OCI-M1 (cell line): Measurements from ENCODE around the gene OR1D5.
"Not testable (repeated sequence)": the region's sequence is repeated elsewhere in the genome, so short reads cannot be mapped to it uniquely, and the experiment has no call there.

Experiments
- DNase-seq: peaks from one replicate; lab custom pipeline; 2025; lab: John Stamatoyannopoulos, UW

The OR1D5 gene

DNA sequence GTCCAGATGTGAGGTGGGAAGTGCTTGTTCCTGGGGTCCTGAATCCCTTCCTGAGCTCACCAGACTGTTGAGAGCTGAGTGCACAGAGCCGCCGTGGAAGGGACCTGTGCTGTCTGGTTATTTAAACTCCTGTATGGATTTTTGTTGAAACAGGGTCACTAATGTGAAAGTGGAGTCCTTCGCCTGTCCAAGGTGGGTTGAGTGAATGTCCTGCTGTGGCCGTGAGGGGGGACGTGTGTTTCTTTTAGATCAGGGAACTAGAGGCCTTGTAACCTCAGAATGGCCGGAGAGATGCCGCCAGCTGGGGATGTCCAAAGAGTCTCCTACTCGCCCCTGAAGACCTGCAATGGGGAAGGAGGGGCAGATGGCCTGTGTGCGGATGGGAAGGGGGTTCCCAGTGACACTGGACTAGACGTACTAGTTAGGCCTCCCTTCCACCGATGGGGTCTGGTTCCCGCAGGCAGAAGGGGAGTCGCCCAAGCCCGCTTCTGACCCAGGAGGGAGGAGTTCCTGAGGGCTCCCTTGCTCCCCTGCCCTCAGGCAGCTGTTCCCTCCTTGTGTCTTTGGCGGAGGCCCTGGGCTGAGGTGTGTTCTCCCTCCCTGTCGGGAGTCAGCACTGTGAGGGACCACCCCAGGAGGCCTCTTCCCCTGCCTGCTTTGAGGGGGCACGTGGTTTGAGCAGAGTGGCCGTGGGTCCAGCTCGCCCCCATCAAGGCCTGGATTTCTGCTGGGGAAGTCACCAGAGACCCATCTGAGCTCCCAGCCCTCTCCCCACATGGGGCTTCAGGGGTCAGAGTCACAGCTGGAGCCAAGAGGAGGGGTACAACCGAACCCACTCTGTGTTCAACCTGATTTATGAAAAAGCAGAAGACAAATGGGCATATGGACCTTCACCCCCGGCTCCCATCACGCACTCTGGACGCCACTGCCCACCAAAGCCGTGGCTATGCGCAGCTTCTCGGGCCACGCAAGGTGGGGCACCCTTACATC is 30.9 kb downstream of the OR1D5 start:
- no peak for DNase-seq

DNA sequence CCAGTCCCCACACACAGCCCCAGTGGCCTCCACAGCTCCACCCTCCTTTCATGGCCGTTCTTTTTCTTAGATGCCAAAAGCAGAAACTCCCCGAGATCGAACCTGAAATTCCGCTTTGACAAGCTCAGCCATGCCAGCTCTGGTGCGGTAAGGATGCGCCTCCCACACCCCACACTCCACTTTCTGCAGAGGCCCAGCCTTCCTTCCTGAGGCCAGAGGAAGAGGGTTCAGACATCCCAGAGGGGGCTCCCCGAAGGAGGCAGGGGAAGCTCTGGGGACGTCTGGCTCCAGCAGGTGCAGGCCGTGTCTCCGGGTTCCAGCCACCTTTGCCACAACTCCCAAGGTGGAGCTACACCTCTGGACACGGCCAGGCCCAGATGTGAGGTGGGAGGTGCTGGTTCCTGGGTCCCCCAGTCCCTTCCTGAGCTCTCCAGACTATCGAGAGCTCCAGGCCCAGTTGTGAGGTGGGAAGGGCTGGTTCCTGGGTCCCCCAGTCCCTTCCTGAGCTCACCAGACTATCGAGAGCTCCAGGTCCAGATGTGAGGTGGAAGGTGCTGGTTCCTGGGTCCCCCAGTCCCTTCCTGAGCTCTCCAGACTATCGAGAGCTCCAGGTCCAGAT is 32.4 kb downstream of the OR1D5 start:
- not testable (repeated sequence) for DNase-seq

GRCh38 chr17:3030096-3030495 is 33.3 kb downstream of the OR1D5 start:
- DNase-seq = no peak

- DNase-seq = no peak
Measured at GRCh38 chr17:3029213-3029913, 34.0 kb downstream of the OR1D5 start.

DNA sequence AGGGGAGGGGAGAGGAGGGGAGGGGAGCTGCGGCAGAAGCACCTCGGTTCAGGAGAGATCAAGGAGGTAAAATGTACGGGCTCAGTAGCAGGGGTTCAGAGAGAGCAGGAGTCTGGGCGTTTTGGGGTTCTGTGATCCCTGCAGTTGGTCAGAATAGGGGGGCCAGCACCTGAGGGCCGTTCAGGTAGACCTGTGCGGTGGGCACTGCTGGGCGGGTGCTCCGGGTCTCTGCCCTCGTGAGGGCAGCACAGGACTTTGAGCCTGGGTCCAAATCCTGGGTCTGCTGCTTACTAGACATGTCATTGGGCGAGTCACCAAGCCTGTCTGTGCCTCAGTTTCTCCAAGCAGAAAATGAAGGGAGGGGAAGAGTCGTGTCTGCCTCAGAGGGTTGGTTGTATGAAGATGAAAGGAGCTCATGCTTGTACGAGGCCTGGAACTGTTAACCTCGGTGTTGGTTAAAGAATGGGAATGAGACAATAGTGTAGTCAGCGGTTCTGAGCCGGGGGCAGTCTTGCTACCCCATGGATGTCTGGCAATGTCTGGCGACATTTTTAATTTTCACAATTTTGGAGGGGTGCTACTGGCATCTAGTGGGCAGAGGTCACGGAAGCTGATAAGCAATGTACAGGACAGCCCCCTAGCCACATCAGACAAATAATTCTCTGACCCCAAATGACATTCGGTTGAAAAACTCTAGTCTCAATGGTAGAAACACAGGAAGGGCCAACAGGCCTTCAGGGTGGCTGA is 35.4 kb downstream of the OR1D5 start:
- DNase-seq = no peak

- DNase-seq = no peak
Measured at GRCh38 chr17:3026856-3027751, 36.3 kb downstream of the OR1D5 start.

DNA sequence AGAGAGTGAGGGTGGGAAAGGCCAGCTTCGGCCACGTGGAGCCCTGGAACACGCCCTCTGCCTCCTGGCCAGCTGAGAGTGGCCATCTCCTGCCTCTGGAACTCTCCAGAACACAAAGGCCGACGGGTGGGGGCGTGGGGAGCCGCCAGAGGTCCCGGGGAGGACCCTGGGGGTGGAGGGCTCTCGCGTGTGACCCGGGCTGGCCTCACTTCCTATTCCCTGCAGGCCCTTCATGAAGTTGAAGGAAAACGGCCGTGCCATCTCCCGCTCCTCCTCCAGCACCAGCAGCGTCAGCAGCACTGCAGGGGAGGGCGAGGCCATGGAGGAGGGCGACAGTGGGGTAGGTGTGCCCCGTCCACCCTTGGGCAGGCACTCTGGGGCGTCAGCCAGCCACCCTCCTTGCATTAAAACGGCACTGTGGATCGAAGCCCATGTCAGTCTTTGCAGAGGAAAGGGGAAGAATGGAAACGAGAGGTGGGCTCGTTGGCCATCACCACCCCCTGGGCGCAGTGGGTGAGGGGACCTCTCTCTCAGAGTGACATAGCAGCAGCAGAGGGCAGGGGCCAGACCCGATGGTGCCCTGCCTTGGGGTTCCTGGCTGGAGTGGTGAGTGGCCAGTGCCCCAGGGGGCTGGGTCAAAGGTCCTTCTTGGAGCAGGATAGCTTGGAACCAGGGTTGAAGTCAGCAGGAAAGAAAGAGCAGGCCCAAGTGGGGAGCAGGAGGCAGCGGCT is 37.1 kb downstream of the OR1D5 start:
- no peak for DNase-seq

DNA sequence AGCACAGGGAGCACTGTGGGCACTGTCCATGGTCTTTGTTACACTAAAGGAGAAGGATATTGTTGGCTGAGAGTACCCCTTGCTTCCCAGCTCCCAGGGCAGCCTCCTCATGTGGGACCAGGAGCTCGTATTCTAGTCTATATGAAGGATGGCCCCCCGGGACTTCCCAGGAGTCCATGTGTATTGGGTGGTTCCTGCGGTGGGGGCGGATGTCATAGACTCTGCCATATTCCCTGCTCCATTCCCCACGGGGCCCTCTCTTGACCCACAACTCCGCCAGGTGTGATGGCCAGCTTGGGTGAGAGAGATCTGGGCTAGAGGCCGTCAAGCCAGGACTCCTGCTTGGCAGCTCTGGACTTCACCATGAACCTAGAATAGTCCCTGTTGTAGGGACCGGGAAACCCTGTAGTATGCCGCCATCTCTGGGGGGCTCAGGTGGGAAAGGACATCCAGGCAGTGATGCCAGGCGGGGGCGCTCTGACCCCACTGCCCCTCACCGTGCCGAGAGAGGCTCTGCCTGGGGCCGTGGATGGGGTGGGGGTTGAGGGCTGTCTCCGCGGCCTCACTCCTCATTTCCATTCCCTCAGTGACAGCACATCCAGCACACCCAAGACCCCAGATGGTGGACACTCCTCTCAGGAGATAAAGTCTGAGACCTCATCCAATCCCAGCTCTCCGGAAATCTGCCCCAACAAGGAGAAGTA is 37.8 kb downstream of the OR1D5 start:
- no peak for DNase-seq

DNA sequence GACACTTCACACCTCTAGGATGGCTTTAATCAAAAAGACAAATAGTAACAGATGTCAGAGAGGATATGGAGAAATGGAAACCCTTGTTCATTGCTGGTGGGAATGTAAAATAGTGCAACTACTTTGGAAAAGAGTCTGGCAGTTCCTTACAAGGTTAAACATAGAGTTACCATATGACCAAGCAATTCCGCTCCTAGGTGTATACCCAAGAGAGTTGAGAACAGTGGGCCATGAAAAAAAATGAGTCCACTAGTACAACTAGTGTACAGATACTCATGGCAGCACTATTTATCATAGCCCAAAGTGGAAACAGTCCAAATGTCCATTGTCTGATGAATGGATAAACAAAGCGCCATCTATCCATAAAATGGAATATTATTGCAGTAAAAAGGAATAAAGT is 39.1 kb downstream of the OR1D5 start:
- DNase-seq = no peak

DNA sequence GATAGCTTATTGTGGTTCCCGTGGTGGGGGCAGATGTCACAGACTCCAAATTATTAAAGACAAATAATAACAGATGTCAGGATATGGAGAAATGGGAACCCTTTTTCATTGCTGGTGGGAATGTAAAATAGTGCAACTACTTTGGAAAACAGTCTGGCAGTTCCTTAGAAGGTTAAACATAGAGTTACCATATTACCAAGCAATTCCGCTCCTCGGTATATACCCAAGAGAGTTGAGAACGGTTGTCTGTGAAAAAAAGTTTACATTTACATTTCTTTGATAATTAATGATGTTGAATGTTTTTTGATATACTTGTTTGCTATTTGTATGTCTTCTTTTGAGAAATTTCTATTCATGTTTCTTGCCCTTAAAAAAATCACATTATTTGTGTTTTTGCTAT is 41.2 kb downstream of the OR1D5 start:
- DNase-seq = no peak

- DNase-seq = no peak
Measured at GRCh38 chr17:3020381-3020780, 43.0 kb downstream of the OR1D5 start.

GRCh38 chr17:3019761-3020160 is 43.6 kb downstream of the OR1D5 start:
- no peak for DNase-seq

GRCh38 chr17:3017936-3018335 is 45.5 kb downstream of the OR1D5 start:
- no peak for DNase-seq

GRCh38 chr17:3015890-3016289 is 47.5 kb downstream of the OR1D5 start:
- DNase-seq = no peak

- DNase-seq = peak; percentile 42
Measured at GRCh38 chr17:3012926-3013581, 50.4 kb downstream of the OR1D5 start.
